NCI-H2196 treated with DMSO at 0.1 percent for 48 hours (cell line): Measurements from ENCODE around the gene ANO7.

Experiments
- DNase-seq: peaks from one replicate; lab custom pipeline; 2025; ENCODE audit not compliant: unreplicated experiment; lab: John Stamatoyannopoulos, UW

Gene ANO7

GRCh38 chr2:241225545-241225944 is 37.1 kb downstream of the ANO7 start:
- DNase-seq: no peak

- no peak for DNase-seq
Measured at GRCh38 chr2:241225983-241226382, 37.5 kb downstream of the ANO7 start.

GRCh38 chr2:241226723-241227572 is 38.5 kb downstream of the ANO7 start:
- DNase-seq: no peak

DNA sequence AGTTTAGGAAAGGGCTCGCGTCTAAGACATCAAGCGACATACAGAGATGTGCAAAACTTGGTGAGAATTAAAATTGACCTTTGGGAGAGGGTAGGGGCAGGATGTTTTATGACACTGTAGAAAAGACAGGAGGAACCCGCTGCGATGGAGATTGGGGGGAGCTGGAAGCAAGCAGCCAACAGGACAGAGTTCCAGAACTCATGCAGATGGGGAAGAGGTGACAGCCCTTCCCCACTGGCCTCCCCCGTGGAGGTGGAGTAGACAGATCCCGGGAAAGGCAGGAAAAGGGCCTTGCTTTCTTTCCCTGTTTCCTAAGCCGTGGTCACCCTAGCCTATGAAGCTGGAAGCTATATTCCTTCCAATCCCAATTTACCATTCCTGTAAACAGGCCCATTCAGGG is 39.1 kb downstream of the ANO7 start:
- no peak for DNase-seq

DNA sequence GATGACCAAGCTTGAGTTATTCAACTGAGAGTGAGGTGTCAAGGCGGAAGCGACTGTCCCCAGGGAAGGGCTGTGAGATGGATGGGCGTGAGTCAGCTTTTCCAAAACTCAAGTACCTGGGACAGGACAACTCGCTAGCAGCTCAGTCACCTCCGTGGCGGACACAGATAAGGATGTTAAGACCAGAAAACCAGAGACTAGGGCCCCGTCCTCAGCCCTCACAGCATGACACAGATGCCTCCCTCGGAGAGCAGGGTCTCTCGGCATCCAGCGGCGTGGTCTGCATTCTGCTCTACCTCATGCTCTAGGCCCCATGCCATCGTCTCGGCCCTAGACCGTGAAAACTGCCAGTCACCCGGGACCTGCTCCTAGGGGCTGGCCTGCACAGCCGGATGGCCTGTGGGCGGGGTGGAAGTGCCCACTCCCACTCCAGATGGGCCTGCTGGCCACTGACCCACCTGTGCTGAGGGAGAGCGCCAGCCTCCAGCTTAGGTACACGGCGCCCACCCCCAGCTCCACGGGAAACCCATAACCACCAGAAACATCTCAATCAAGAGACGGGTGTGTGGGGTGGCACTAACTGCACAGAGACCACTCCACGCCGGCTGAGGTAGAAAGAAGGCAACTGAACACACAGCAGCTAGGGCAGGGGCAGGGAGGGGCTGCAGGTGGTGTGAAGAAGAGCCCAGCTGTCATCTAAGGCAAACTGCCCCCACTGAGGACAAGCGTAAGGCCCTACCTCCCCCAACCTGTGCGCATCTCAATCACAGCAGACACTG is 39.8 kb downstream of the ANO7 start:
- DNase-seq: no peak

- DNase-seq: no peak
Measured at GRCh38 chr2:241228860-241229516, 40.5 kb downstream of the ANO7 start.

- no peak for DNase-seq
Measured at GRCh38 chr2:241229563-241230401, 41.3 kb downstream of the ANO7 start.

DNA sequence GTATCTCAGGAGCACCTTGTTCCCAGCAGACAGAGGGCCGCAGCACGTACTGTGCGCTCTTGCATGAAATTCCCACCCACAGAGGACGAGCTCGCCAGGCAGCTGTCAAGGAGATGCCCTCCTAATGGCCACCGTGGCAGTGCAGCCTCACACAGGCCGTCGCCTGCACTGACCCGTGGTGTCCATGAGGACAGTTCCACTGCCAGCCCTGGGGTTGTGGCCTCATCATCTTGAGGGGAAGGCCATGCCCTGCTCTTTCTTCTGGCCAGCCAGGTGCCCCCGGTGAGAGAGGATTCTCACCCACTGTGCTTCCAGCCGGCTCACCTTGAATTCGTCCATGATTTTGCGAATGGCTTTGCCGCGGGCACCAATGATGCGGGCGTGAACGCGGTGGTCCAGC is 42.0 kb downstream of the ANO7 start:
- no peak for DNase-seq

GRCh38 chr2:241232736-241233575 is 44.5 kb downstream of the ANO7 start:
- DNase-seq: peak; percentile 20

DNA sequence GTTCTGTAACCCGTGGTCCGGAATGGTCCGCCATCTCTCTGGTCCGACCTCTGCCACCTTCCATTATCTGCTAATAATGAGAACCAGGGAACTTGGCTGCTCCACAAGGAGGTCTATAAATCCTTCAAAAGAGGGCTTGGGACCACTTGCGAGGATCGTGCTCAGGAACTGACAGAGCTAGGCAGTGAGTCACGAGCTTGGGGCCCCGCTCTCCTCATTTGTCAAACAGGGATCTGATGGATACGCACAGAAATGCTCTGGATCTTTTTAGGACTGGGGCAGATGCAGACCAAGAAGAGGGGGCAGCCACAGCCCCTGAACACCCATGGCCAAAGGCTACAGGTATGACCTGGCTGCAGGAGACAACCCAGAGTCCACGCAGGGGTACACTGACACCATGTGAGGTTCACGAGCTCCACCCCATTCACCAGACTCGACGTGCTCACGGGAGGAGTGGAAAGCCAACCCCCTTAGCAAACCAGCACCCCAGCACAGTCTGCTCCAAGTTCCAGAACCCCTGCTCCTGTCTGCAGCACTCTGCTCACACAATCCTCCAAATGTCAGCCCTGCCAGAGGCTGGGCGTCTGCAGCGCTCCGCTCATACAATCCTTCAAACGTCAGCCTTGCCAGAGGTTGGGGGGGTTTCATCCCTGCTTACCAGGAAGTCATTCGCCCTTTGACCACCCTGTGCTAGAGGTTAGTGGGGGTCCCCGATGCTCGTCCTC is 45.8 kb downstream of the ANO7 start:
- no peak for DNase-seq

GRCh38 chr2:241234962-241235740 is 46.7 kb downstream of the ANO7 start:
- DNase-seq: no peak

- no peak for DNase-seq
Measured at GRCh38 chr2:241235859-241236593, 47.5 kb downstream of the ANO7 start.

- DNase-seq: no peak
Measured at GRCh38 chr2:241237047-241237446, 48.6 kb downstream of the ANO7 start.

- no peak for DNase-seq
Measured at GRCh38 chr2:241237949-241238371, 49.5 kb downstream of the ANO7 start.

- DNase-seq: no peak
Measured at GRCh38 chr2:241238693-241239198, 50.3 kb downstream of the ANO7 start.

- DNase-seq: no peak
Measured at GRCh38 chr2:241239552-241240202, 51.2 kb downstream of the ANO7 start.
